Measurements from ENCODE around the gene DGCR8. TPM values are rescaled to one million over a fixed set of nuclear protein-coding genes. Genes with fewer than 3 reads are reported as not detected.

The DGCR8 gene
- total RNA-seq, 2 experiments from 2014 or later: 52.3 to 55.2 TPM

Small RNAs within 50 kb of the gene (microRNA-seq; reads per million reads assigned to microRNA genes)
- gene MIR185 (2,539 reads per million, percentile 87 among the genes with 10 or more reads in this experiment), gene MIR6816 (not detected)

Other genes starting within 250 kb of the DGCR8 start
- gene GNB1L, start 225.4 kb upstream of the DGCR8 start, total RNA-seq: 10 to 100 TPM in 1 of 2 experiments, 1 to 10 TPM in 1; 9.7 to 10.3 TPM
- gene RTL10, start 225.4 kb upstream of the DGCR8 start, total RNA-seq: 10 to 100 TPM; 16.1 to 17.0 TPM
- gene COMT, start 138.5 kb upstream of the DGCR8 start, total RNA-seq: 10 to 100 TPM; 92.8 to 97.1 TPM
- gene TXNRD2, start 138.4 kb upstream of the DGCR8 start, total RNA-seq: 10 to 100 TPM; 16.1 to 19.3 TPM
- 1 to 10 TPM in 1 of 2 experiments, under 1 TPM in 1; 0.86 to 1.4 TPM for gene ARVCF, start 63.4 kb upstream of the DGCR8 start, total RNA-seq
- gene TANGO2, start 59.1 kb upstream of the DGCR8 start, total RNA-seq: 10 to 100 TPM; 39.1 to 43.3 TPM
- 100 to 1,000 TPM; 320 to 332 TPM for gene RANBP1, start 35.9 kb downstream of the DGCR8 start, total RNA-seq
- gene TRMT2A, start 37.0 kb downstream of the DGCR8 start, total RNA-seq: 100 to 1,000 TPM in 1 of 2 experiments, 10 to 100 TPM in 1; 92.1 to 102 TPM
- 10 to 100 TPM; 60.5 to 65.5 TPM for gene ZDHHC8, start 51.6 kb downstream of the DGCR8 start, total RNA-seq
- not detected for gene CCDC188, start 70.8 kb downstream of the DGCR8 start, total RNA-seq
- 1 to 10 TPM; 3.7 to 3.8 TPM for gene RTN4R, start 188.1 kb downstream of the DGCR8 start, total RNA-seq
- 10 to 100 TPM; 50.4 to 56.3 TPM for gene DGCR6L, start 239.8 kb downstream of the DGCR8 start, total RNA-seq